Activated CD4-positive, alpha-beta T cell treated with anti-CD3 and anti-CD28 coated beads, Interleukin-2, amount 50 U/mL, for 4 hours (primary cell): ENCODE data around the gene PPP2R5C.

Source experiments
- DNase-seq, 2 experiments: peaks; one replicate each; pipeline ENCODE4 v3.0.0-alpha.2; 2020

PPP2R5C gene

GRCh38 chr14:101820283-101820798 is 58.8 kb downstream of the PPP2R5C start:
- DNase-seq: no peak

DNA sequence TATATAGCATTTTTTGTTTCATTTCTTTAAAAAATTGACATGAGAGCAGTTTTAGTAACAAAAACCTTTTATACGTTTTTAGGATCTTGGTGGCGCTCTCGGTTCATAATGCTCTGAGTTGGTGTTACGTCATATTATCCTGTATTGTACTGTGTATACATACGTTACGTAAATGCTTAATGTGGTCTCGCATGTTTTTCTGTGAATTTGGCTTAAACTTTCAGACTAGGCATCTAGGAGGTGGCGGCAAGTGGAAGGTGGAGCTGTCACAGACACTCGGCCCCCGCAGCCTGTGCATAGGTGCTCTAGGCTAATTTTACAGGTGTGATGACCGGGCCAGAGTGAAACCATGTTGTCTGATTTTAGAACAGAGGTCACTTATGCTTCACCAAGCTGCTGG is 60.0 kb downstream of the PPP2R5C start:
- peak; percentile 52 to 57 for DNase-seq

DNA sequence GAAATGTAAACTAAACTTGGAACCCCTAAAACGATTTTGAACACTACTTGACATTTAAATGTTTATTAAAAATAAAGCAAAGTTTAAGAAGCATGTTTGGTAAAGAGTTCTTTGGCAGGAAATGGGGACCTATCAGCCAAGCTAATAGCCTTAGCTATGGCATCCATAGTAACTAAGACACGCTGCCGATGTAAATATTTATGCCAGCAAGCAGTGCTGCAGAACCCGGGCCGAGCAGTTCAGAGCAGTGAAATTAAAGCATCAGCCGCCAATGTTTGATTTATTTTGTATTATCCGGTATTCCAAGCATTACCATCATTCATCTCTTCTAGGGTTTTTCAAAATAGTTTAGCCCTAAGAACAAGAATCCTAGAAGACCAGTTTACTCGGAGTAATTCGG is 61.6 kb downstream of the PPP2R5C start:
- no peak for DNase-seq

DNA sequence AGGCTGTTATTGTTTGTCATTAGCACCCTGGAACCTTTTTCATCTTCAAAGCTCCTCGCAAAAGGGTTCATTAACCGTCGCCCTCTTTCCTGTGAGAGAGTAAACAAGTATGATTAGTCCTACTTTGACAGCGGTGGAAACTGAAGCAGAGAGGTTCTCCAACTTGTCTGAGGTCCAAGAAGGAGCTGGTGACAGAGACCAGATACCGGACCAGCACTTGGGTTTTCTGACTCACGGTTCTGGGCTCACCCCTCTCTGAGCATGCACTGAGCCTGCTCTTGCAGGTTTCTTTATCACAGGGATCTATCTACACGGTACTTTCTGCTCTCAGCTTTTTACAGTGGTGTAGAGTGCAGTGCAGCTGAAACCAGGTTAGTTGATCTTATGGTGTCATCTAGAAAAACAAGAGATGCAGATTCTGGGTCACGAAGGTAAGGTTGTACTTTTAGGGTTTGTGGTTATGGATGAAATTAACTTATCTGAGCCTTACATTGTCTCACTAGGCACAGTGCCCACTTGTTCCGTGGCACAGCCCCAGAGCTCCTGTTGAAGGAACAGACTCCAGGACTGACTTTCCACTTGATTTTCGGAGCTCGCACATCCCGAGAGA is 62.1 kb downstream of the PPP2R5C start:
- peak; percentile 57 to 64 for DNase-seq

DNA sequence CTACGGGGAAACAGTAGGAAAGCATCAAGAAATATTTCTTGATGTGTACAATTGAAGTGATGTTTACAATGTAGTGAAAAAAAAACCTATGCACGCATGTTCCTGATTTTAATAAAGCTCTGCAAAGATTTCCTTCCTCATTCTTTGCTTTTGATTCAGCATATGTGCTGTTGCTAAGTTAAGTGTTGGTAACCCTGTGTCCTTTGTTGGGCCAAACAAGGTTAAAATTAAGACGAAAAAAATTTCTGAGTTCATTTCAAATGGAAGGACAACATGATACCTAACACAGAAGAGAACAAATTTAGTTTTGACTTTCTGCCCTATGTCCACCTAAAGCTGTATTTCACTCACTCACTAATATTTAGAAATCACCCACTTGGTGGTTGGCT is 62.8 kb downstream of the PPP2R5C start:
- no peak for DNase-seq

DNA sequence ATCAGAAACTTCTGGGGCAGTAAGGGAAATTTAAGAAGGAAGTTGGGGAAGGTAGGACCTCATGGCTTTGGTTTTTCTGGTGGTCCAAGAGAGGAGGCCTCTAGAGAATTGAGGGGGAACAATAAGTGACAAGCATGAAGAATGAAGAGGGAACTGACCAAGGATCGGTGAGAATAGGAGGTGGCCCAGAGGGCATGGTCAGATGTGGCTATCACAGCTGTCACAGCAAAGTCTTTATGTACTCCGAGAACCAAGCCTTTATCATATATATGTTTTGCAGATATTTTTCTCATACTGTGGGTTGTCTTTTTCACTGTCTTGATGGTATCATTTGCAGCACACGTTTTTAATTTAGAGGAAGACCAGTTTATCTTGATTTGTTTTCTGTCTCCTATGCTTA is 64.3 kb downstream of the PPP2R5C start:
- no peak for DNase-seq

DNA sequence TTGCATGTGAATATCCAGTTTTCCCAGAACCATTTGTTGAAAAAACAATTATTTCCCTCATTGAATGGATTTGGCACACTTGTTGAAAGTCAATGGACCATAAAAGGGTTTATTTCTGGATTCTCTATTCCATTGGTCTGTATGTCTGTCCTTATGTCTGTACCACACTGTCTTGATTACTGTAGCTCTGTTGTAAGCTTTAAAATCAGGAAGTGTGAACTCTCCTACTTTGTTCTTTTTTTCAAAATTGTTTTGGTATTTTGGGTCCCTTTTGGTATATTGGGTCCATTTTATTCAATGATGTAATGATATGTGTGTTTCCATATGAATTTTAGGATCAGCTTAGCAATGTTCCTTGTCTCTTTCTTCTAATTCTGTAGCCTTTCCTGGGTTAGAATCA is 64.8 kb downstream of the PPP2R5C start:
- DNase-seq: no peak

- DNase-seq: no peak
Observed at GRCh38 chr14:101827286-101827685, 65.8 kb downstream of the PPP2R5C start.

DNA sequence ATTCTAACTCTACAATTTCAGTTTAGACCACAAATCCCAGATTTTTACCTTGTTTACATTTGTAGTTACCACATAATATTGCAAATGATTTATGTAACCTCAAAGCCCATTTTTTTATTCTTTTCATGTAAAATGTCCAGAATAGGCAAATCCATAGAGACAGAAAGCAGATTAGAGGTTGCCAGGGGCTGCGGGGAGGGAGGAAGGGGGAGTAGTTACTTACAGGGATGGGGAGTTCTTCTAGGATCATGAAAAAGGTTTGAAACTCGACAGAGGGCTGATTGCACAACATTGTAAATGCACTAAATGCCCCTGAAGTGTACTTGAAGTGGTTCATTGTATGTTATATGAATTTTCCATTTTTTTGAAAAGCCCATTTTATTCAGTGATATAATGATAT is 66.5 kb downstream of the PPP2R5C start:
- no peak for DNase-seq

- DNase-seq: no peak
Observed at GRCh38 chr14:101830271-101830670, 68.8 kb downstream of the PPP2R5C start.

GRCh38 chr14:101833045-101833444 is 71.5 kb downstream of the PPP2R5C start:
- no peak for DNase-seq

DNA sequence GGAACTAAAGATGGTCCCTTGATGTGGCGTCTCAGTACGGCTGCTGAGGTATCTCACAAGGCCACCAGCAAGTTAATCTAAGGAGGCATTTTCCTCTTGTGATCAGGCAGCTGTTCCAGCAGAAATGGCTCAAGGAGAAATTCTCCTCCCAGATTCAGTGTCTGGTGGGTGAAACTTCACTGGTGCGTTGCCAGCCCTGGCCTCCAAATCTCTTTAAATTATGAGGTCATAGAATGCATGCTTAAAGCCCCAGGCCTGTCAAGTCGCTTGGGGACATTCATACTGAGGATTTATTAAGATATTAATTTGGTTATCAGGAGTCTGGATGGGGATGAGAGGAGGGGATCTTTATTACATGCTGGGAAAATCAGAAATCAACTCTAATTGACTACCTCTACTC is 72.9 kb downstream of the PPP2R5C start:
- no peak for DNase-seq

DNA sequence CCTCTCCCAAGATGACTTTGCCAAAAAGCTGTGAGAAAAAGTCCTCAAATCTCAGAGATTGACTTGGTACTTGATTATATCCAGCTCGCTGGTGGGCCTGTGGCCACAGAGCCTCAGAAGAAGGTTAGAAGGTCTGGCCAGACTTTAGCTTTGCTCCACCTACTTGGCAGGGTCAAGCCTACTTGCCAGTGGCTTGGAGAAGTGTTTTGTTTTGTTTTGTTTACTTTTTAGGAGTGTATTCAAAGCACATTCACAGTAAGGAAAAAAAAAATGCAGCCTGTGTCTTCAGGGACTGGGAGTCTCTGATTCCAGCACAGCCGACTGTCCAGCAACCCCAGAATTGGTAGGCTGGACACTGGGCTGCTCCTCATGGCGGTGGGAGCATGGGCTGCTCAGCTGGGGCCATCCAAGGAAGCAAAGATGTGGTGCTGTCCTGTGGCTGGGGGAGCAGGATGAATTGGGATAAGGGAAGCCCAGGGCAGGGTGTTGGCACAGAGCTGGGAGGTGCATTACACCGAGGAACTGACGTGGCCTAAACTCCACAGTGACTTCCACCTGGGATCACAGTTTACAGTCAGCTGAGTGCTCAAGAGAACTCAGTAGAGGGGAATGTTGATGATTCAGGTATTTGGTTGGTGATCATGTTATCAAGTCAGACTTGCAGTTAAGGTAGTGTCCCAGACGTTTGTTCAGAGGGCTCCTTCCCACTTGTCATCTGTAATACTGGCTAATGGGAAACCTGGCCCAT is 73.5 kb downstream of the PPP2R5C start:
- no peak for DNase-seq

DNA sequence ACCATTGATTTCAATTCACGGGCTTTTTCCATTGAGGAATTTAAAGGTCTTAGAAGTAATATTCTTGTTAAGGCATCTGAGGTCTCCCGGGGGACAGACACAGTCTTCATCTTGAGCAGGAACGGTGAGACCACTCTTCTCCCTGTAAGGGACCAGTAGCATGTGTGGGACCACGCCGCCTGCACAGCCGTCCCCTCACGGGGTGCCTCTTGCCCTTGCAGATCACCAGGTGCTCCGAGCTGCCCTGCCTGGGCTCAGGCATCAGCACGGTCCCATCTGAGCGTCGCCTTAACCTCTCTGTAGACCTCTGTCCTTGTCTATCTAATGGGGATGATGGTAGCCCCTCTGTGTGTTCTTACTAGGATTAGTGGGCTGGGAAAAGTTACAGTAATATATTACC is 74.1 kb downstream of the PPP2R5C start:
- DNase-seq: no peak

GRCh38 chr14:101836135-101836534 is 74.6 kb downstream of the PPP2R5C start:
- DNase-seq: no peak

GRCh38 chr14:101838476-101838875 is 77.0 kb downstream of the PPP2R5C start:
- DNase-seq: no peak

- DNase-seq: no peak
Observed at GRCh38 chr14:101839236-101839635, 77.7 kb downstream of the PPP2R5C start.

- no peak for DNase-seq
Observed at GRCh38 chr14:101839661-101840060, 78.2 kb downstream of the PPP2R5C start.

DNA sequence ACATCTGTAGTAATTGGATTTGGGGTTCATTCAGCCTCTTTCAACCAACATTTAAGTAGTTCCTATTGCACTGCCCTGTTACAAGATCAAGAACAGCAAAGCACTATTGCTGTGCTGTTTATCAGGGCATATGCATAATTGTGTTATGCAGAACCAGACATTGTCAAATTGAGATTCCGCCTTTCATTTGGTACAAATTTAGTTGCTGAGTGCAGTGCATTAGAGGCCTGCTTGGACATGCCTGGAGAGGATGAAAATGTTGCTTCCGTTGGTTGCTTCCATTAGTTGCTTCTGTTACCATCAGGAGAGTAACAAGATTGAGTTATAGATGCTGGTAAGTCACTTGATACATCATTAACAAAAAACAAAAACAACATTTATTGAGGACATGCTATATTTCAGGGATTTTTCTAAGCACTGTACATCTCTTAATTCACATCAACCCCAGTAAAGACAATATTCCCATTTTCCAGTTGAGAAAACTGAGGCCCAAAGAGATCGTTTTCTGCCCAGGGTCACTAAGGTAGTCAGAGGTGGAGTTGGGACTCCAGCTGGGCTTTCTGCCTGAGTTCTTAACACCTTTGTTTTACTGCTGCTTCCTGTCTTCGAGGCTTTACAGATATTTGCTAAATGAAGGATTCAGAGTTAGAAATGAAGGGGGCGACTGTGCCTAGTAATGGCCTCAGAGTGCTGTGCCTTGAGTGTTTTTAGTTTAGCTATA is 79.3 kb downstream of the PPP2R5C start:
- no peak for DNase-seq

GRCh38 chr14:101843038-101843437 is 81.5 kb downstream of the PPP2R5C start:
- DNase-seq: no peak

DNA sequence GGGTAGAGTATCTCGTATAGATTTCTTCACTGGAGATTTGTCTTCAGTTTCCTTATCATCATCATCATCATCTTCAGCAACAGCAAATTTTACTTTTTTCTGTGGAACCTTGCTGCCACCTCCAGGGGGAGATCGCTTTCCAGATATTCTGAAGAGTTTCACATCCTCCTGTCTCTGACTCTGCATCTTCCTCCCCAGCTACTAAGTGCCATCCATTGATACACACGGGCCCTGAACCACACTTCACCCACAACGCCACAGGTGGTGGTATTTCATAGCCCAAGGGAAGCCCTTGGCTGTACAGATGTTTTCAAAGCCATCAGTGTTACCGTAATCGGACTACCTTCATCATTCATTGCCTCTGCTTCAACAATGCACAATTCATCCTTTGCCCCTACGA is 82.2 kb downstream of the PPP2R5C start:
- DNase-seq: peak; percentile 50 to 52

DNA sequence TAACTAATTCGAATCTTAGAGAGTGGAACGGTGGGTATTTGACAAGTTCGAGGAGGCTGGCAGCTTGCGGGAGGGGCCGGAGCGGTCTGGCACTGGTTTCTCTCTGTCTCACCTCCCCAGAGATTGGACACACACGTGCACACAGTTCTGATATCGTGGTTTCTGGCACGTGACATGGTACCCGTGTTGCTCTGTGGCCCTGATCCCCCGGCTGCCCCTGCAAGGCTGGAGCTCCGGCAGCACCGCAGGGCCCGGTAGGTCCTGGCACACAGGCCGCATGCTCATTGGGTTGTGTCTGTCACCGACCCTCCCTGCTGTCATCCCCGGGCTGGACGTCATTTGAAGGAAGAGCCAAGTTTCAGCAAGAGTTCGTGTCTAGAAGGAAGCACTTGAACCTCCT is 82.7 kb downstream of the PPP2R5C start:
- DNase-seq: no peak

DNA sequence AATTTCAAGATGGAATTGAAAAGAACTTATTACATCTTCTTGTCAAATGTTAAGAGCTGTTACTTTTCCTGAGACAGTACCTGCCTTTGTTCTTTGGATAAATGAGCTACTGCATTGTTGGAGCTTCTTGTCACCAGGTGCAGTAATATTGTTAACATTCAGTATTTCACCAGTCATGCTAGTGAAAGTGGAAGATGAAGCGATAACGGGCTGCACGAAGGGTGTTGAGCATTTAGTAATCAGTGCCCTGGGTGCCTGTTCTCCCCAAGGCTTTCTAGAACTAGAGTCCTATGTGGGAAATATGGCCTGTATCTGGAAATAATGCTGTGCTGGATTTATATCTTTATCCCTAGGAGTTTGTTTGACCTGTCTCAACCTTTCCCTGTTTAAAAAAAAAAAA is 83.2 kb downstream of the PPP2R5C start:
- no peak for DNase-seq

GRCh38 chr14:101845496-101845895 is 84.0 kb downstream of the PPP2R5C start:
- no peak for DNase-seq
